Activated B cell treated with CpG ODN at 0.5 μM for 24 hours (primary cell): ENCODE data around the gene MPP1. TPM values are rescaled to one million over a fixed set of nuclear protein-coding genes. Genes with fewer than 3 reads are reported as not detected.
"Not testable (repeated sequence)": the region's sequence is repeated elsewhere in the genome, so short reads cannot be mapped to it uniquely, and the experiment has no call there.

ENCODE experiments used
- ATAC-seq: fragments of 200-7000 bp; cut with Tn5 transposase; one replicate; pipeline ENCODE4 v1.10.0; 2021; ENCODE audit warnings: low read depth, mild to moderate bottlenecking, moderate library complexity
- CTCF ChIA-PET: fragments of 350-600 bp; sonication (Branson Sonifier 250); formaldehyde crosslinking; loops from one replicate; lab custom pipeline; 2021; ENCODE audit warnings: antibody characterized with exemption; lab: Charles Lee
- POLR2A ChIA-PET: fragments of 350-600 bp; sonication (Branson Sonifier 250); formaldehyde crosslinking; loops from one replicate; lab custom pipeline; 2021; ENCODE audit warnings: antibody characterized with exemption; lab: Charles Lee
- DNase-seq: peaks from one replicate; pipeline ENCODE4 v3.0.0; 2022
- H3K27ac Mint-ChIP-seq: one replicate; pipeline ENCODE4 v1.8.0; 2020; ENCODE audit warnings: mixed read lengths
- H3K27me3 Mint-ChIP-seq: one replicate; pipeline ENCODE4 v1.8.0; 2021; ENCODE audit warnings: mixed read lengths
- H3K36me3 Mint-ChIP-seq: one replicate; pipeline ENCODE4 v1.8.0; 2021; ENCODE audit warnings: low read depth, mixed read lengths
- H3K4me1 Mint-ChIP-seq: one replicate; pipeline ENCODE4 v1.8.0; 2021; ENCODE audit warnings: mixed read lengths
- H3K4me3 Mint-ChIP-seq: one replicate; pipeline ENCODE4 v1.8.0; 2020; ENCODE audit warnings: mild to moderate bottlenecking, mixed read lengths
- H3K9me3 Mint-ChIP-seq: one replicate; pipeline ENCODE4 v1.8.0; 2020; ENCODE audit warnings: mixed read lengths
- intact Hi-C: fragments of 100-400 bp; cut with micrococcal nuclease; formaldehyde crosslinking; loops from one replicate; pipeline ENCODE4 v1.15.1; 2024
- total RNA-seq: library from RNA; stranded (reverse); gene quantifications from 2 replicates; pipeline ENCODE4 v1.2.3, GENCODE V29; 2022
- TF ChIP-seq, protein P1 (sequence below): fragments of 200-600 bp; IDR thresholded peaks from one replicate; pipeline ENCODE4 v1.8.0; 2022; ENCODE audit warnings: antibody characterized with exemption, mild to moderate bottlenecking

MPP1 gene
- total RNA-seq, 1 donor from 2014 or later, result 7.2 TPM

DNA sequence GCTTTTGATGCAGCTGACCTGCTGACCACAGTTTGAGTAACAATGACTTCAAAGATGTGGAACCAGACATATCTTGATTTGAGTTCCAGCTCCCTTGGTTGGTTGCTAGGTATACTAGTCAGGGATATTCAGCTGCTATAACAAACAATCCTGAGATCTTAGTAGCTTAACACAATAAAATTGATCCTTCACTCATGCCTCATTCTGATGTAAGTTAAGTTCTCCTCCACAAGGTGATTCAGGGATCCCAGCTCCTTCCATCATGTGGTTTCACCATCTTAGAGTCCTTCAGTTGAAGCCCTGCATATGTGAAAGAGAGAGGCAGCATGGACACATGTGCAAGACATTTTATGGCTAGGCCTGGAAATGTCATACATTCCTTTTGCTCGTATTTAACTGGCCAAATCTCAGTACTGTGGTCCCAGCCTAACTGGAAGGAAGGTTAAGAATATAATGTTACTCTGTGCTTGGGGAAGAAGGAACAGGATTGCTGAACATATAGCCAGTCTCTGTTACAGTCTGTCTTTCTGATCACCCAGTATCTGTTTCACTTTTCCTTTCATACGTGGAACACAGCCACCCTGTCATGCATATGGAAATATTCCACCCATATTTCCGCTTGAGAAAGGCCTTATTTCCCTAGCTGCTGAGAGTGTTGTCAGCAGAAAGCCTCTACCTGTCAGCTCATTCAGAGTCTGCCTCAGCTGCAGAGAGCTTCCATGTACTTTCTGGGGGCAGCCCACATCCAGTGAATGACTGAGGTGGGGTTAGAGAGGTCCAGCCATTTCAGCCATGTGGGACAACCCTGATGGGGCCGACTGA is 22.1 kb upstream of the MPP1 start:
- no peaks in the 10 kb centered on the region for H3K36me3 Mint-ChIP-seq
- intact Hi-C loops, result loop anchor here (5.0 kb wide), 1 partner anchor 200 kb away; the partner anchor contains the start of gene FUNDC2
- CTCF ChIA-PET, result interaction anchor here (1.9 kb wide), 1 partner anchor 79 kb away, joined by 5 read pairs; no protein-coding TSS in a partner anchor

DNA sequence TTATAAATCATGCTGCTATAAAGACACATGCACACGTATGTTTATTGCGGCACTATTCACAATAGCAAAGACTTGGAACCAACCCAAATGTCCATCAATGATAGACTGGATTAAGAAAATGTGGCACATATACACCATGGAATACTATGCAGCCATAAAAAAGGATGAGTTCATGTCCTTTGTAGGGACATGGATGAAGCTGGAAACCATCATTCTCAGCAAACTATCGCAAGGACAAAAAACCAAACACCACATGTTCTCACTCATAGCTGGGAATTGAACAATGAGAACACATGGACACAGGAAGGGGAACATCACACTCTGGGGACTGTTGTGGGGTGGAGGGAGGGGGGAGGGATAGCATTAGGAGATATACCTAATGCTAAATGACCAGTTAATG is 20.3 kb upstream of the MPP1 start:
- H3K4me3 Mint-ChIP-seq, H3K27me3 Mint-ChIP-seq, CTCF ChIA-PET, DNase-seq, ATAC-seq, H3K27ac Mint-ChIP-seq, H3K9me3 Mint-ChIP-seq, POLR2A ChIA-PET, H3K36me3 Mint-ChIP-seq: not testable (repeated sequence)
- intact Hi-C loops, result loop anchor here (5.0 kb wide), 1 partner anchor 202 kb away; the partner anchor contains the start of gene FUNDC2
- H3K4me1 Mint-ChIP-seq, result peaks cover 31% of the 10 kb centered on the region

More for the DNA sequence above, 22.1 kb upstream of the MPP1 start:
- Mint-ChIP-seq H3K27me3 (no peaks in the 10 kb centered on the region), H3K9me3 (no peaks in the 10 kb centered on the region), H3K27ac (peak overlapping the region; percentile 92), H3K4me3 (peak overlapping the region; percentile 15), H3K4me1 (peaks cover 31% of the 10 kb centered on the region)
- POLR2A ChIA-PET, result interaction anchor here (0.9 to 1.4 kb wide), 3 partner anchors 8 to 22 kb away, joined by 3 to 5 read pairs (median 4); partner anchors contain the start of gene MPP1
- no peak for DNase-seq
- peak; percentile 92 for ATAC-seq
- TF ChIP-seq, protein P1, sequence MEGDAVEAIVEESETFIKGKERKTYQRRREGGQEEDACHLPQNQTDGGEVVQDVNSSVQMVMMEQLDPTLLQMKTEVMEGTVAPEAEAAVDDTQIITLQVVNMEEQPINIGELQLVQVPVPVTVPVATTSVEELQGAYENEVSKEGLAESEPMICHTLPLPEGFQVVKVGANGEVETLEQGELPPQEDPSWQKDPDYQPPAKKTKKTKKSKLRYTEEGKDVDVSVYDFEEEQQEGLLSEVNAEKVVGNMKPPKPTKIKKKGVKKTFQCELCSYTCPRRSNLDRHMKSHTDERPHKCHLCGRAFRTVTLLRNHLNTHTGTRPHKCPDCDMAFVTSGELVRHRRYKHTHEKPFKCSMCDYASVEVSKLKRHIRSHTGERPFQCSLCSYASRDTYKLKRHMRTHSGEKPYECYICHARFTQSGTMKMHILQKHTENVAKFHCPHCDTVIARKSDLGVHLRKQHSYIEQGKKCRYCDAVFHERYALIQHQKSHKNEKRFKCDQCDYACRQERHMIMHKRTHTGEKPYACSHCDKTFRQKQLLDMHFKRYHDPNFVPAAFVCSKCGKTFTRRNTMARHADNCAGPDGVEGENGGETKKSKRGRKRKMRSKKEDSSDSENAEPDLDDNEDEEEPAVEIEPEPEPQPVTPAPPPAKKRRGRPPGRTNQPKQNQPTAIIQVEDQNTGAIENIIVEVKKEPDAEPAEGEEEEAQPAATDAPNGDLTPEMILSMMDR, result no peak

DNA sequence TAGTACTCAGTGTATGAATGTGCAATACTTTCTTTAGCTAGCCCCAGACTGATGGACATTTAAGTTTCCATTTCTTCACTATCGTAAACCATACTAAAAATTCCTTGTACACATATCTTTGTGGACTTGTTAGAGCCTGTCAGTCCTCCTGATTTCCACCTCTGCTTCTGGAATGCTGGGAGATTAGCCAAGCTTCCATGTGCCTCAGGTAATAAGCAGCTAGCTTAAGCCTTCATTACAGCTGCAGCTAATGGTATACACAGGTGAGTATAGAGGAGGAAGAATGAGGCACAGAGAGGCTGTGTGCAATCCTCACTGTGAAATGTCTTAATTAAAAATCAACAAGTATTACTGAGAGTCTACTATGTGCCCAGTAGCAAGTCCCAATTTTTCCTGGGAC is 19.4 kb upstream of the MPP1 start:
- intact Hi-C loops, result loop anchor here (5.0 kb wide), 1 partner anchor 203 kb away; the partner anchor contains the start of gene FUNDC2

DNA sequence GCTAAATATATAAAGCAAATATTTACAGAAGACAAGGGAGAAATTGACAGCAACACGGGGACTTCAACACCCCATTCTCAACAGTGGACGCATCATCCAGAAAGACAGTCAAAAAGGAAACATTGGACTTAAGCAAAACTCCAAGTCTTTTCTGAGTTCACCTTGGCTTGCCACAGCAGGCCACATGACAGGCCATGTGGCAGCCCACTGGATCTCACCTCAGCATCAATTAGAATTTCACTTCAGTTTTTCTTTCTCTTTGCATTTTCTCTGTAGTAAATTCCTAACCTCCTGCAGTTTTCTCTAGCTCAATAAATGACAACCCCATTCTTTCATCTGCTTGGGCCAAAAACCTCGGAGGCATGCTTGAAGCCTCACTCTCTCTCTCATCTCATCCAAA is 16.7 kb upstream of the MPP1 start:
- peaks cover 21% of the 10 kb centered on the region for H3K4me1 Mint-ChIP-seq
- no peak for DNase-seq
- ChIA-PET CTCF (interaction anchor here (0.9 kb wide), 1 partner anchor 18 kb away, joined by 4 read pairs; no protein-coding TSS in a partner anchor), POLR2A (no interaction called here)
- ATAC-seq, result no peak
- no peaks in the 10 kb centered on the region for H3K36me3 Mint-ChIP-seq
- no peak overlapping the region for H3K27ac Mint-ChIP-seq
- no peak overlapping the region for H3K4me3 Mint-ChIP-seq
- H3K27me3 Mint-ChIP-seq, result no peaks in the 10 kb centered on the region
- intact Hi-C loops, result no loop called here
- TF ChIP-seq, protein P1, result no peak
- H3K9me3 Mint-ChIP-seq, result no peaks in the 10 kb centered on the region

More for the DNA sequence above, 19.4 kb upstream of the MPP1 start:
- CTCF ChIA-PET, result no interaction called here
- Mint-ChIP-seq H3K4me1 (peaks cover 36% of the 10 kb centered on the region), H3K9me3 (no peaks in the 10 kb centered on the region), H3K4me3 (no peak overlapping the region), H3K36me3 (no peaks in the 10 kb centered on the region), H3K27ac (no peak overlapping the region), H3K27me3 (no peaks in the 10 kb centered on the region)
- ATAC-seq (no peak), DNase-seq (no peak)
- POLR2A ChIA-PET, result no interaction called here
- TF ChIP-seq, protein P1, result no peak

DNA sequence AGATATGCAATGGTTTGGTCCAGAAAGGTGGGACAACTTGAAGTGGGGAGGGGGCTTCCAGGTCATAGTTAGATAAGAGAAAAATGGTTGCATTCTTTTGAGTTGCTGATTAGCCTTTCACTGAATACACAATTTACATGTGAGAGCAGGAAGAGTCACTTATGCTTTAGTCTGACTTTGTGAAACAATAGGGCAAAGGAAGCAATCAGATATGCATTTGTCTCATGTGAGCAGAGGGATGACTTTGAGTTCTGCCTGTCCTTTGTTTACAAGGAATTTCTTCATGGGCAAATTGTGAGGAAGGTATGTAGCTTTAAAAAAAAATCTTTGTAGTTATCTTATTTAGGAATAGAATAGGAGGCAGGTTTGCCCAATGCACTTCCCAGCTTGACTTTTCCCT is 16.2 kb upstream of the MPP1 start:
- no peak overlapping the region for H3K4me3 Mint-ChIP-seq

More for the DNA sequence above, 16.2 kb upstream of the MPP1 start:
- ATAC-seq (no peak), DNase-seq (no peak)
- H3K27me3 Mint-ChIP-seq, result no peaks in the 10 kb centered on the region
- H3K9me3 Mint-ChIP-seq, result no peaks in the 10 kb centered on the region
- no peaks in the 10 kb centered on the region for H3K36me3 Mint-ChIP-seq
- TF ChIP-seq, protein P1, result no peak
- H3K4me1 Mint-ChIP-seq, result peaks cover 18% of the 10 kb centered on the region
- ChIA-PET CTCF (interaction anchor here (0.9 kb wide), 1 partner anchor 19 kb away, joined by 4 read pairs; no protein-coding TSS in a partner anchor), POLR2A (no interaction called here)
- H3K27ac Mint-ChIP-seq, result no peak overlapping the region
- intact Hi-C loops, result no loop called here
